ENCODE measurements around the gene AGBL4.

DNA sequence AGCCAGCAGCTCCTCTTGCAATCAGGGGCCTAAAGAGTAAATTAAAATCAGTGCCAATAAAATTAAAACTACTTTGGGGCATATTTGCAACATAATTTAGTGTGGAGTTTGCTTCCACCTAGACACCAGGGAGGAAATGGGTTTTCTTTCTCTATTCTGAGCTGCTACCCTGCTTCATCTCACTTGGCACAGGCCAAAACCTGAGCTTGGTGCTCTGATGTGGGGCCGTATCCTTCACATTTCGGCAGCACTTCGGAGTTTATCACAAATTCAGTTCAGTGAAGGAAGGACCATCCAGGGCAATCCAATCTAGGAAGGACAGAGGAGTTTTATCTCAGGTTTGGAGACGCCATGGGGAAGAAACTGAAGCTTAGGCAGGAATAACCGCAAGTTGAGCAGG is 1428.1 kb downstream of the AGBL4 start:
- TF ChIP-seq, protein P1, sequence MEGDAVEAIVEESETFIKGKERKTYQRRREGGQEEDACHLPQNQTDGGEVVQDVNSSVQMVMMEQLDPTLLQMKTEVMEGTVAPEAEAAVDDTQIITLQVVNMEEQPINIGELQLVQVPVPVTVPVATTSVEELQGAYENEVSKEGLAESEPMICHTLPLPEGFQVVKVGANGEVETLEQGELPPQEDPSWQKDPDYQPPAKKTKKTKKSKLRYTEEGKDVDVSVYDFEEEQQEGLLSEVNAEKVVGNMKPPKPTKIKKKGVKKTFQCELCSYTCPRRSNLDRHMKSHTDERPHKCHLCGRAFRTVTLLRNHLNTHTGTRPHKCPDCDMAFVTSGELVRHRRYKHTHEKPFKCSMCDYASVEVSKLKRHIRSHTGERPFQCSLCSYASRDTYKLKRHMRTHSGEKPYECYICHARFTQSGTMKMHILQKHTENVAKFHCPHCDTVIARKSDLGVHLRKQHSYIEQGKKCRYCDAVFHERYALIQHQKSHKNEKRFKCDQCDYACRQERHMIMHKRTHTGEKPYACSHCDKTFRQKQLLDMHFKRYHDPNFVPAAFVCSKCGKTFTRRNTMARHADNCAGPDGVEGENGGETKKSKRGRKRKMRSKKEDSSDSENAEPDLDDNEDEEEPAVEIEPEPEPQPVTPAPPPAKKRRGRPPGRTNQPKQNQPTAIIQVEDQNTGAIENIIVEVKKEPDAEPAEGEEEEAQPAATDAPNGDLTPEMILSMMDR (IDR thresholded peaks at IDR 0.05), result no peak
- no peak for TF ChIP-seq EP300 (IDR thresholded peaks at IDR 0.05)
